Left hindlimb (tissue), 1 donor: ENCODE data around the gene CASTOR1.

ENCODE experiments used
- DNase-seq: peaks from one replicate; pipeline ENCODE4 v3.0.0-alpha.2; 2018

CASTOR1 gene

GRCh38 chr22:30297991-30298701 is 8.8 kb upstream of the CASTOR1 start:
- DNase-seq: no peak

GRCh38 chr22:30297276-30297990 is 8.1 kb upstream of the CASTOR1 start:
- no peak for DNase-seq

- DNase-seq: no peak
These were observed 7.5 kb upstream of the CASTOR1 start for GRCh38 chr22:30296833-30297232.

GRCh38 chr22:30296324-30296723 is 7.0 kb upstream of the CASTOR1 start:
- no peak for DNase-seq

- no peak for DNase-seq
These were observed 6.3 kb upstream of the CASTOR1 start for GRCh38 chr22:30295576-30295975.

DNA sequence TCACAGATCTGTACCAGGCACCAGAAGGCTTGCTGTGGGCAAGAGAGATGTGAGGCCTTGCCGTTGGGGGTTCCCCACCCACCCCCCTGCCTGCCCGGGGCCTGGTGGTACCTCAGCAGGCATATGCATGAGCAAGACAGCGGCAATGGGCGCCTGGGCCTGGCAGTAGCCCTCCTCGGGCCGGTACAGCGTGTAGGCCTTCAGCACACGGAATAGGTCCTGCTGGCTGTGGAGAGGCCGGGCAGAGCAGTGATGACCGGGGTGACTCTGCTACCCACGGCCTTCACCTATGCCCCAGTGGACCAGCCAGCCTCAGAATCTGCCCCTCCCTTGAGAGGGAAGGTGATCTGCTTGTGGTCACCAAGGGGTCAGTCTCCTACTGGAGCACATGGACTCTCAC is 5.5 kb upstream of the CASTOR1 start:
- no peak for DNase-seq

DNA sequence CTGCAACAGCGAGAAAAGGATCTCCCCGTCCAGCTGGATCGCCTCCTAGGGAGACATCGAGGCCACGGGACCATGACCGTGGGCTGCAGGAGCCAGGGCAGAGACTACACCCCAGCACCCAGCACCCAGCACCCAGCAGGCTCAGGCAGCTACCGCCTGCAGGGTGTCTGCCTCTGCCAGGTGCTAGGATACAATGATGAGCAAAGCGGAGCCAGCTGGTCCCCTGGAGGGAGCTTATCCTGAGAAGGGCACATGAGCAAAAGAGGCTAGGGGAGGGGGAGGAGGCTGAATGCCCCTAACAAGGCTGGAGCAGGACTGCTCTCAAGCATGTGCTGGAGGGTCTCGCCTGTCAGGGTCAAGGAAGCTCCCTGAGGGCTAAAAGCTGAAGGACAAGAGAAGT is 4.8 kb upstream of the CASTOR1 start:
- no peak for DNase-seq

DNA sequence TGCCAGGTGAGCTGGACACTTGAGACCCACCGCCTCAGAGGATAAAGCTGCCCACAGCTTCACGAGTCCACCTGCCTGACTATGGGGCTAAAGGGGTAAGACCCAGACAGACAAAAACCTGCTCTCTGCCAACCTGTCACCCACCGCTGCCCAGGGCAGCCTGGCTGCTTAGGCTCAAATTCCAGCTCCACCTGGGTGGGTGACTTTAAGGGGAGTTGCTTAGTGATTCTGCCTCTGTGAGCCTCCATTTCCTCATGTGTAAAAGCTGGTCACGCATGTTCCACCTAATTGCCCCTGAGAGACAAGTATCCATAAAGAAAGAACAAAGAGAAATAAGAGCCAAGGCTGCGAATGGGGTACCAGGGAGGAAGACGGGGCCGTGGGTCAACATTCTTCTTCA is 3.7 kb upstream of the CASTOR1 start:
- DNase-seq: no peak

GRCh38 chr22:30292069-30292970 is 3.0 kb upstream of the CASTOR1 start:
- no peak for DNase-seq

- peak; percentile 77 for DNase-seq
These were observed 2.0 kb upstream of the CASTOR1 start for GRCh38 chr22:30291058-30291892.

DNA sequence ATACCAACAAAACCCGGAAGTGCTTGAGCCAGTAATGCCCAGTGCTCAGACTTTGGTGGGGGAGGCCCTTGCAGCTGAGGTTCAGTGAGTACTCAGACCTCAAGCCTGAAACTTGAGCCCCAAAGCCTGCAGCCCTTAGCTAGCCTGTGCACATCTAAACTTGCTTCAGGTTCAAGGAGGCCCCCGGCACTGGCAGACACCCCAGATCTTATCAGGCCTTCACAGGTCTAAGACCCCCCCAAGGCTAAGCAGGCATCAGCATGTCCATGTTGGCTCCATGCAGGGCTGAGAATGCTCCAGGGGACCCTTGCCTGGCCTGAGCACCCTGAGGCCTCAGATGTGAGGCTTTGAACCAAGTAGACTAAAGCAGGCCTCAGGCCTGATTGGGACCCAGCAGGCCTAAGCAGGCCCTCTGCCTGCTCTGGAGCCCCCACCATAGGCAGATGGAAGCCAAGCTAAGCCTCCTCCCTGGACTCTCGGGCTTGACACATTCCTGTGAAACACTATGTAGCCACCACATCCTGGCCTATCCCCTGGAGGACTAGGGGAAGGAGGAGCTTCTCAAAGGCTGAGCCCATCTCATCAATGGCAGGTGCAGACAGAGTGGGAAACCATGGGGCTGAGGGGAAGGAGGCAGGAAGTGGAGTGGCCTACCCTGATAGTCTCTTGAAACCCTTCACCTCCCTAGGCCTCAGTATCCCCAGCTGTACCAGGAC is 1.2 kb upstream of the CASTOR1 start:
- peak; percentile 64 for DNase-seq

GRCh38 chr22:30289980-30290313 is 642 bp upstream of the CASTOR1 start:
- no peak for DNase-seq

DNA sequence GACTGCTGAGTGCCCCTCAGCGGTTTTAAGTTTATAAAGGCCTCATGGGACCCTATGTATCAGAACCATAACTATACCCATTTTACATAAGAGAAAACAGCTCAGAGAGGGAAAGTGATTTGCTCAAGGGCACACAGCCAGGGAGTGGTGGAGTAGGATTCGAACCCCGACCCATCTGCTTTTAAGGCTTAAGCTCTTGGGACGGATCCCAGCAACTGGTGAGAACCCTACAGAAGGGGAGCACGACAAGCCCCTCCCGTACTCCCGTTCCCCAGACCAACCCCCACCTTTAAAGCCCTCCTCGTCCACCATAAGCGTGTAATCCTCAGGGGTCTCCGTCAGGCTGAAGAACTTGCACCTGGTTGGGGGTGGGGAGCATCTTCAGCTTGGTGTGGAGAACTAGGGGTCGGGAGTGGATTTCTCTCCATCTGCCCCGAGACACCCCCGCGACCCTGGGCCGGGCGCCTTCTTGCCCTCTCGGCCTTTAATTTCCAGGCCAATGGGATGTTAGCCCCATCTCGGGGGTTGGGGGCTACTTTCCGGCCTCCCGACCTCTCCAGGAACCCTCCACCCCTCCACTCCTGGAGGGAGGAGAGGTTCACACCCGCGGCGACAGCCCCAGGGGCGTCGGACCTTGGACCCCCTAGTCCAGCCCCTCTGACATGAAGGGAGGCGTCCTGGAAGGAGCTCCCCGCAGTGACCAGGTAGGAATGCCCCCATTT is 725 bp downstream of the CASTOR1 start:
- no peak for DNase-seq

GRCh38 chr22:30287648-30288418 is 1.5 kb downstream of the CASTOR1 start:
- peak; percentile 87 for DNase-seq

DNA sequence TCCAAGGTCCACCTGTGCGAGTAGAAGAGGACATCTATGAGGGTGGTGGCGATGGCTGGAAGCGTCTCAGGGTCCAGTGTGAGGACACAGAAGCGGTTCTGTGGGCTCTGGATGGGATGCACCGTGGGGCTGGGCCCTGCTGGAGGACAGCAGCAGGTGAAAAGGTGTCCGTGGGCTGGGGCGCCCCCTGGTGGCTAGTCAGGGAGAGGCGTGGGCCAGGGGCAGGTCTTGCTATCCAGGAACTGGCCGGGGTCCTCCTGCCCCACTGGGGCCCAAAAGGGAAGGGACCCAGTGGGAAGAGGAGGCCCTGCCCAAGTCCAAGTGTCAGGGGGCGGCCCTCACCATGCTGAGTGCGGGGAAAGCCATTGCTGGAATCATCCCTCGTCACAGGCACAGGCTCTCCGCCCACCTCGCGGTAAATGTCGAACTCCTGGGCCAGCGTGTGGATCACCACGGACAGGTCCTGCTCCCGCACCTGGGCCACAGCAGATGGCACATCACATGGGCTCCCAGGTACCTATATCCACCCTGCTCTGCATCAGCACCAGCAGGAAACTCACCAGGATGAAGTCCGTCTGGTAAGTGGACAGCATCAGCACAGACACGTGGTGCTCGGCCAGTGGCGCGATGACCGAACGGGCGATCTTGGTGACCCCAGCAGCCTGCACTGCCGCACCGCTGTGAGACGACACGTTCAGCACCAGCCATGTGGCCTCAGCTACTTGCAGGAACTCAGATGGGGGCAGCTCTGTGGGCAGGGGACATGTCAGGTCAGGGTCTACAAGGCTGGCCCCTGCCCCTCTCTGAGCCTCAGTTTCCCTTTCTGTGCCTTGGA is 2.3 kb downstream of the CASTOR1 start:
- no peak for DNase-seq

DNA sequence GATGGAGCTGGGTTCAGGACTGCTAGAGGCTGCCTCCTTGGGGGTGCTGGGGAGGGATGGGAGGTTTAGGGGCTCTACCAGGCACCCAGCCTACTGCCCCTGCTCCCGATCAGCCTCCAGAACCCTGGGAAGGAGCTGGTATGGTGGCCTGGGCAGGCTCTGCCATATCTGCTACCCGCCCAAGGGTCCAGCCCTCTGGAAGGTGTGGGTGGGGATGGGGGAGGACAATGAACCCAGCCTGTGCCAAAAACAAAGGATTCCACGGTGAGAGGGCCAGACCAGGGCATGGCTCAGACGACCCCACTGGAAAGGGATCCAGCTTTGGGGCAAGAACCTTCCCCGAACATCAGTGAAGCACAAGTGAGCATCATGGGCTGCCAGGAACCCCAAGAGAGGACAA is 3.0 kb downstream of the CASTOR1 start:
- DNase-seq: no peak

GRCh38 chr22:30285846-30286200 is 3.5 kb downstream of the CASTOR1 start:
- DNase-seq: no peak

DNA sequence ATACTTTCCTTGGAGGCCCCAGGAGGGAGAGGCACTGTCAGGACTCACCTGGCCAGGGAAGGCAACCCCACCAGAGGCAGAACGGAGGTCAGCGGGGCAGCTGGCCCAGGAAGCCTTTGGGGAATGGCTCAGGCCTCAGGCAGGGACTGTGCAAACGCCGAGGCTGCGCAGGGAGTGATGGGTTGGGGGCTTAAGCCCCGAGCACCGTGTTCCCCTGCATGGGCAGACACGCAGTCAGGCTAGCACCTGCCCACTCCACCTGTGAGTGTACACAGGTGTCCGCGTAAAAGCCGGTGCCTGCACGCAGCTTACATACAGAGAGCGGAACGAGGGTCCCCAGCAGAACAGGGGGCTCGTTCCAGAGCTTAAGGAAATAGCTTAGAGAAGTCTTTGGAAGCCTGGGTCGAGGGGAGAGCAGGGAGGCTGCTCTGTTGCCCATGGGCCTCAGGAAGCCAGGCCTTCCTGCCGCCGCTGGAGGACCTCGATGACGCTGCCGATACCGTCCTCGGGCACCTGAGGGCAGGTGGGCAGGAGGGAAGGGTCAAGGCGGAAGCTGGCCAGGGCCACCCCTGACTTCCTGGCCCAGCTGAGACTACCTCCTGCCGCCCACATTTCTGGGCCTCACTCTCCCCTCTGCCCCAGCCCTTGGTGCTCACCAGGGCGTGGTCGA is 4.0 kb downstream of the CASTOR1 start:
- DNase-seq: no peak

DNA sequence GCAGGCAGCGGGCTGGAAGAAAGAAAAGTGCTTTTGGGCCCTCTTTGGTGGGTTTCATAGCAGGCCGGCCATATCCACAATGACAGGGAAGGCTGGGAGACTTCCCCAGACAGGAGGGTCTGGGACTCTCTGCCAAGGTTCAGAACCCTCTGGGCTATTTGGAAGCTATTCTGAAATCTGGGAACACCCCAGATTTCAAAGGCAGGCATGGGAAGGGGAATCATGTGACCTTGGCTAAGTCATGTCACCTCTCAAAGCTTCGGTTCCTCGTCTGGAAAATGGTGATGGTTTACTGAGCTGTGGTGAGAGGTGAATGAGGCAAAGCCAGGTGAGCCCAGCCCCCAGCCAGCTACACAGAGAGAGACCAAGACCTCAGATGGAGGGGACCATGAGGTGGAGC is 4.6 kb downstream of the CASTOR1 start:
- no peak for DNase-seq
